Glomerular visceral epithelial cell (primary cell): Measurements from ENCODE around the gene ADK.

Source experiments
- DNase-seq: peaks from one replicate; pipeline ENCODE4 v3.0.0-alpha.2; 2016; ENCODE audit errors: extremely low spot score

The ADK gene

DNA sequence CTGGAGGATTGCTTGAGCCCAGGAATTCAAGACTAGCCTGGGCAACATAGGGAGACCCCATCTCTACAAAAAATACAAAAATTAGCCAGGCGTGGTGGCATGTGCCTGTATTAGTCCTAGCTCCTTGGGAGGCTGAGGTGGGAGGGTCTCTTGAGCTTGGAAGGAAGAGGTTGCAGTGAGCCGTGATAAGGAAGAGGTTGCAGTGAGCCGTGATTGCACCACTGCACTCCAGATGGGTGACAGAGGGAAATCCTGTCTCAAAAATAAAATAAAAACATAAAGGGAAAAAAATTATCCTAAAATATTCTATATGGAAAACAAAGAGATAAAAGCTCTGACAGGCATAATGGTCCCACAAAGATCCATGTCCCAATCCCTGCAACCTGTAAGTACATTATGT is 587.5 kb downstream of the ADK start:
- DNase-seq: no peak

DNA sequence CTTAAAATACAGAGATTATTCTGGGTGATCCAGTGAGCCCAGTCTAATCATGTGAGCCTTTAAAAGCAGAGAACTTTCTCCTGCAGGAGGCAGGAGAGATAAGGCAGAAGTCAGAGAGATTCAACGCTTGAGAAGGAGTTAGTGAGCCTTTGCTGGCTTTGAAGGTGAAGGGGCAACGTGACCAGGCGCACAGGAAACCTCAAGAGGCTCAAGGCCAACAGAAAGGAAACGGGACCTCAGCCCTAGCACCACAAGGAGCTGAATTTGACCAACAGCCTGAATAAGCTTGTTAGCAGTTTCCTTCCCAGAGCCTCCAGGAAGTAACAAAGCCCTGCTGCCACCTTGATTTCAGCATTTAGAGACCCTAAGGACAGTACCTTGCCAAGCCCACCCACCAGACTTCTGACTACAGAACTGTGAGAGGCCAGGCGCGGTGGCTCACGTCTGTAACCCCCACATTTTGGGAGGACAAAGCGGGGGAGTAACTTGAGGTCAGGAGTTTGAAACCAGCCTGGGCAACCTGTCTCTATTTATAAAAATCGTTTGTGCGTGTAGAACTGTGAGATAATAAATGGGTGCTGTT is 588.1 kb downstream of the ADK start:
- no peak for DNase-seq

DNA sequence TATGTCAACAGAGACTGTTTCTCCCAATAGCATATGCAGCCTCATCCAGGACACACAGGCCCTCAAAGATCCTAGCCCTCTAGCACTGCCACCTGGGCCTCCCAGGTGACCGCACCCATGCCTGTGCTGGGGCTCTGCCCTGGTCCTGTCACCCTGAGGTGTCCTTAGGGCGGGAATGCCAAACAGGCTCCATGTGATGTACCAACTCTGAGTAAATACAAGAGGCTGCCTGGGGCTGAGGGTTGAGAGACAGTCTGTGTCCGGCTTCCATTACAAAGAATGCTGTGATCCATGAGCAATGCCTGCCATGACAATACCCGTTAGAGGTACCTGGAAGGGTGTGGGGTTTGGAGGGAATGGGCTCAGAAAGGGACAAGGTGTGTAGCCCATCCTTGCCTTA is 592.4 kb downstream of the ADK start:
- no peak for DNase-seq

DNA sequence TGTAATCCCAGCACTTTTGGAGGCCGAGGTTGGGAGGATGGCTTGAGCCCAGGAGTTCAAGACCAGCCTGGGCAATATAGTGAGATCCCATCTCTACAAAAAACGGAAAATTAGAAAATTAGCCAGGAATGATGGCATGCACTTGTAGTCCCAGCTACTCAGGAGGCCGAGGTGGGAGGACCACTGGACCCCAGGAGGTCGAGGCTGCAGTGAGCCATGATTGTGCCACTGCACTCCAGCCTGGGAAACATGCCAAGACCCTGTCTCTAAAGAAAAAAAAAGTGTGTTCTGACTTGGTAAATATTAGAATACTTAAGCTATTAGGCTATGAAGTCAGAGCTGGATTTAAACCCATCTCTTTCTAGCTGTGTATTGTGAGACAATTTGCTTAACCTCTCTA is 594.4 kb downstream of the ADK start:
- DNase-seq: no peak

DNA sequence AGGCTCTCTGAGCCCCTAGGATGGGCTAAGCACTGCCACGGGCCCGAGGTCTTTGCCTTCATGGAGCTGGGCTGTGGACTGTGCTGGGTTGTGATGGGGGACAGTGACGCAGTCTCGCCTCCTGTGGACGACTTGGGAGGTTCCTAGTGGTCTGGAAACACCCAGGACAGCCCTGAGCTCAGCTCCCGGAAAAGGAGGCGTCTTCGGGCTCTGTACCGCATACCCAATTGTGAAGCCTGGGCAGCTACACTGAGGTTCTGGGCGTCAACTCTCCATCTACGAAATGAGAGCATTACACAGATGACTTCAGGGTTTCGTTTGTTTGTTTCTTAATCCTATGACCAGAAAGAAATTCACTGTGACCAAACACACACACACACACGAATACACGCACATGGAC is 595.8 kb downstream of the ADK start:
- no peak for DNase-seq

DNA sequence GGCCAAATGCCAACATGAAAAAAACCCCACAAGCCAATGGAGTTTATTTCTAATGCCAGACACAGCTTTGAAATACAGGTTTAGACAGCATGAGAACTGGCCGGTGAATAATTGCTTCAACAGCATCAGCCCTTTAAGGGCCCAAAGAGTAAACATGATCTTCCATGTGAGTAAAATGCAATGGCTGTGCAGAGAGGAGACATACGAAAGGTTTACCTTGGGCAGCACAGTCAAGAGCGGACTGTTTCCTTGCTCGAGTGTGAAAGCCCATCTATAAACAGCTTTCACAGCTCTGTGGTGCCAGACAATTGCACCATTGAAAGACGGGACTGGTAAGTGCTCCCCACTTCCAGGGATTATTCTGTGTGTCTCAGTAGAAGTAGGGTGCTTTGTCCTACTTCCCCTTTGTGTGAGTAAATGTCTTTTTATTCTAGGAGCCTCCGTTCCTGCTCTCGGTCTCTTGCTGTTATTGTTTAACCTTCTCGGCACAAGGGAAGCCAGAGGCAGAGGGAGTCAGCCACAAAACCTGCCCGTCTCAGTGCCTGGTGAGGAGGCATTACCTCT is 597.5 kb downstream of the ADK start:
- no peak for DNase-seq

DNA sequence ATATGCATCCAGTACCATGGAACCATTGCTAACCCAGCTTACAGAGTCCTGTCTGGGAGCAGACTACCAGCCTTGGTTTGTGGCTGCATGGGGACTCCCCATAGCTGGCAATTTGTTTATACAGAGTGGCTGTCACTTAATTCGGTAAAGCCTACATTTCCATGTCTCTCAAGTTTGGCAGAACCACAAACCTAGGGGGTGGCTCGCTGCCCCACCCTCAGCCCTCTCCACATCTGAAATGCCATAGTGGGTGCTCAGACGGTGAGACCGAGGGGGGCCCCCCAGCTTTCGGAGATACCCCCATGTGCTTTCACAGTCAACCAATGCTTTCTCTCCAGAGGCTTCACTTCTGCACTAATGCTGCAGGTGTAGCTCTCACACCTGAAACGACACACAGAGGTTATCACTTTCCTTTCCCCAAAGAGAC is 599.8 kb downstream of the ADK start:
- no peak for DNase-seq

DNA sequence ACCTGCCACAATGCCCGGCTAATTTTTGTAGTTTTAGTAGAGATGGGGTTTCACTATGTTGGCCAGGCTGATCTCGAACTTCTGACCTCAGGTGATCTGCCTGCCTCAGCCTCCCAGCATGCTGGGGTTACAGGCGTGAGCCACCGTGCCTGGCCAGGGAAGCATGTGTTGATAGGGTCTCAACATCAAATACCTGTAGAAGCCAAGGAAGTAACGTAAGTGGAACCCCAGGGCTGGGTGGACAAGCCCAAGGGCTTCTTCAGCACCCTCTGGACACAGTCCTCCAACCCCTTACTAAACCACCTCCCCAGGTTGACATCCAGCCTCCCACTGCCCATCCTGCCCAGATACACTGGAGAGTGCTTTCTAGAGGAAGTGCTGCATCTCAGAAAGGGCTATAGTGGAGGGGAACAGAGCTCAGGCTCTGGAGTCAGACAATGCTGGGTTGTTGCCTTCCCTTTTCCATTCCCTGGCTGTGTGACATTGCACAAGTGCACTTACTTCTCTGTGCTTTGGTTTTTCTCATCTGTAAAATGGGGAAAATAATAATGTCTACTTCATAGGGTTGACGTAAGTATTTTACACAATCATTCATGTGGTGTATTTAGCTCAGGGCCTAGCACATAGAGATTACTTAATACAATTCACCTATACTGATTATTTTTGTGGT is 601.5 kb downstream of the ADK start:
- no peak for DNase-seq

DNA sequence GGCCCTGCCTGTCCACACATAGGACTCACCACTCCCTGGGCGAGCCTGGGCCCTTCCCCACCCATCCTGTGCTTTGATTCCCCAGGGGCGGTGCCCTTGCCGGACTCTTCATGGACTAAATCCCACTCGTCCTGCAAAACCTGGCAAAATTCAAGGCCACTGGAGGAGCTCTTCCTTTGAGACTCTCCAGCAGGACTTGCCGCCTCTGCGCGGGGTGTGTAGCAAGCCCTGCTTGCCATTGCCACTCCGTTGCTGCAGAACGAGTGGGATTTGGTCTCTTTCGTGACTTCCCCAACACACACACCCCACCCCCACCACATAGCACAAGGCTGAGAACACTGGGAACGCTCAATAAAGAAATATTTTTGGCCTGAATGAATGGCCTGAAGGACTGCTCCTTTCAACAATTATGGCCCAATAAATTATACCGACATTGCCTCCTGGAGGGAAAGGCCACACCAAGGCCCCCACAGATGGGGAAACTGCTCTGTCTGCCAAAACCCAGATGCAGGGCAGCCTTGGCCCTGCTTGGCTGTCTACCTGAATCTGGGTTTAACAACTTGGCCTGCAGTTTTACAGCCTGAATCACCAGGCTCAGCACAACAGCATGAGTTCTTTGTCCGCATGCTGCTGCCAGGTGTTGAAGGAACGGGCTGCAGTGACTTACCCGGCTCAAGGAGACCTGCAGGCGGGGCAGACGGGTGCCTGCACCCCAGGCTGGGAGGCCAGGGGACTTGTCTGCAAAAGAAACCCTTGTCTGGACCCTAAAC is 602.6 kb downstream of the ADK start:
- DNase-seq: no peak

DNA sequence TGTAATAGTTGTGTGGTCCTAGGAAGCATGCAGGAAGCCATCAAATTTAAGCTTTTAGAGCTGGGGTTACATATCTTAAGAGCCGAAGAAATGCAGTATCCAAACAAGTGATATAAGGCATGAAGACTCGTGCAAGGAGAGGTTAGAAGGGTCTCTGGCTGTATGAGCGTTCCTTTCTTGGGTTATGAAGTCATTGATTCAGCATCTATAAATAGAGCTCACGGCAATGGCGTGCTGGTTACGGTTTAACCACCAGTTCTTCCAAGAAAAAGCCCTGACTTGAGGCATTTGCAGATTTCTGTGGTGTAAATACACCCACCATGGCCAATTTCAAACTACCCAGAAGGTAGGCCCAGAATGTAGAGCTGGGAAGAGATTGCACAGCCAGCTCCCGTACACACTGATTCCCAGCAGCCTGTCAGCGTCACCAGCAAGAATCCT is 603.4 kb downstream of the ADK start:
- DNase-seq: no peak

DNA sequence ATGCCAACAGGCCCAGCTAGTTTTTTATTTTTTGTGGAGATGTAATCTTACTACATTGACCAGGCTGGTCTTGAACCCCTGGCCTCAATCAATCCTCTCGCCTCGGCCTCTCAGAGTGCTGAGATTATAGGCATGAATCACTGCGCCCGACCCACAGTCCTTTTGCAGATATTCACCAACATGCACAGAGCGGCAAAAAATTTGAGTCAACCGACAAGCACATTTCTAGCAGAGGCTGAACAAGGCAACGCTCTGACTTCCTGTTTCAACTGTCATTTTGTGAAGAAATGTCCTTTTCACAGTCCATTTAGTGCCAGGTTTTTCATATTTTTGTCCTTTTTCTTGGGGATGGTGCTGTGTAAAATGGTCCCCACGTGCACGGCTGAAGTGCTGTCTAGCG is 604.3 kb downstream of the ADK start:
- no peak for DNase-seq
